ENCODE data around the gene VPS13D.

DNA sequence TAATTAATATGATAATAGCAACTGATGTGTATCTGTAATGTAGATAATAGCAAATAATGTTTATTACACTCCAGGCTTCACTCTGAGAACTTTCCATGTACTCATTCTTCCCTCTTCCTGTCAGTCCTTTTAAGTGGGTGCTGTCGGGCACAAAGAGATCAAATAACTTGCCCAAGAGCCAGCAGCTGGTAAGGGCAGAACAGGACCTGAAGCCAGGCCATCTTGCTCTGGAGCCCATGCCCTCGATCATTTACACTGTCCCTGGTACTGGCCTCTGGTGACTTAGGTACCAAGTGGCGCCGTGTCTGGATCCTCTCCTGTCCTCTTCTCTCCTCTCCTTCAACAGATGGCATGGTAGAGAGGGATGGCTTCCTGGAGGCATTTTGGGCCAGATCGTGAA lies 97.2 kb downstream of the VPS13D start:
- TF ChIP-seq, protein P1, sequence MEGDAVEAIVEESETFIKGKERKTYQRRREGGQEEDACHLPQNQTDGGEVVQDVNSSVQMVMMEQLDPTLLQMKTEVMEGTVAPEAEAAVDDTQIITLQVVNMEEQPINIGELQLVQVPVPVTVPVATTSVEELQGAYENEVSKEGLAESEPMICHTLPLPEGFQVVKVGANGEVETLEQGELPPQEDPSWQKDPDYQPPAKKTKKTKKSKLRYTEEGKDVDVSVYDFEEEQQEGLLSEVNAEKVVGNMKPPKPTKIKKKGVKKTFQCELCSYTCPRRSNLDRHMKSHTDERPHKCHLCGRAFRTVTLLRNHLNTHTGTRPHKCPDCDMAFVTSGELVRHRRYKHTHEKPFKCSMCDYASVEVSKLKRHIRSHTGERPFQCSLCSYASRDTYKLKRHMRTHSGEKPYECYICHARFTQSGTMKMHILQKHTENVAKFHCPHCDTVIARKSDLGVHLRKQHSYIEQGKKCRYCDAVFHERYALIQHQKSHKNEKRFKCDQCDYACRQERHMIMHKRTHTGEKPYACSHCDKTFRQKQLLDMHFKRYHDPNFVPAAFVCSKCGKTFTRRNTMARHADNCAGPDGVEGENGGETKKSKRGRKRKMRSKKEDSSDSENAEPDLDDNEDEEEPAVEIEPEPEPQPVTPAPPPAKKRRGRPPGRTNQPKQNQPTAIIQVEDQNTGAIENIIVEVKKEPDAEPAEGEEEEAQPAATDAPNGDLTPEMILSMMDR (IDR thresholded peaks at IDR 0.05), result no peak
- TF ChIP-seq, protein P2, sequence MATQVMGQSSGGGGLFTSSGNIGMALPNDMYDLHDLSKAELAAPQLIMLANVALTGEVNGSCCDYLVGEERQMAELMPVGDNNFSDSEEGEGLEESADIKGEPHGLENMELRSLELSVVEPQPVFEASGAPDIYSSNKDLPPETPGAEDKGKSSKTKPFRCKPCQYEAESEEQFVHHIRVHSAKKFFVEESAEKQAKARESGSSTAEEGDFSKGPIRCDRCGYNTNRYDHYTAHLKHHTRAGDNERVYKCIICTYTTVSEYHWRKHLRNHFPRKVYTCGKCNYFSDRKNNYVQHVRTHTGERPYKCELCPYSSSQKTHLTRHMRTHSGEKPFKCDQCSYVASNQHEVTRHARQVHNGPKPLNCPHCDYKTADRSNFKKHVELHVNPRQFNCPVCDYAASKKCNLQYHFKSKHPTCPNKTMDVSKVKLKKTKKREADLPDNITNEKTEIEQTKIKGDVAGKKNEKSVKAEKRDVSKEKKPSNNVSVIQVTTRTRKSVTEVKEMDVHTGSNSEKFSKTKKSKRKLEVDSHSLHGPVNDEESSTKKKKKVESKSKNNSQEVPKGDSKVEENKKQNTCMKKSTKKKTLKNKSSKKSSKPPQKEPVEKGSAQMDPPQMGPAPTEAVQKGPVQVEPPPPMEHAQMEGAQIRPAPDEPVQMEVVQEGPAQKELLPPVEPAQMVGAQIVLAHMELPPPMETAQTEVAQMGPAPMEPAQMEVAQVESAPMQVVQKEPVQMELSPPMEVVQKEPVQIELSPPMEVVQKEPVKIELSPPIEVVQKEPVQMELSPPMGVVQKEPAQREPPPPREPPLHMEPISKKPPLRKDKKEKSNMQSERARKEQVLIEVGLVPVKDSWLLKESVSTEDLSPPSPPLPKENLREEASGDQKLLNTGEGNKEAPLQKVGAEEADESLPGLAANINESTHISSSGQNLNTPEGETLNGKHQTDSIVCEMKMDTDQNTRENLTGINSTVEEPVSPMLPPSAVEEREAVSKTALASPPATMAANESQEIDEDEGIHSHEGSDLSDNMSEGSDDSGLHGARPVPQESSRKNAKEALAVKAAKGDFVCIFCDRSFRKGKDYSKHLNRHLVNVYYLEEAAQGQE (IDR thresholded peaks at IDR 0.05; ENCODE audit: low read depth, low read length), result no peak
- TF ChIP-seq EZH2phosphoT487 (IDR thresholded peaks at IDR 0.05; ENCODE audit: borderline replicate concordance, low read depth) (no peak), EP300 (IDR thresholded peaks at IDR 0.05; ENCODE audit: borderline replicate concordance in 1 of 2, low read depth in 1 of 2, low read length in 1 of 2) (no peak), SIN3A (IDR thresholded peaks at IDR 0.05; ENCODE audit: borderline replicate concordance, low read depth, low read length) (no peak), POLR2AphosphoS5 (IDR thresholded peaks at IDR 0.05; ENCODE audit: low read depth, low read length) (no peak), RCOR1 (IDR thresholded peaks at IDR 0.05; ENCODE audit: low read length) (no peak)

Data from SK-N-SH (cell line).